Mesendoderm (in vitro differentiated cells): ENCODE measurements around the gene NUDT3.

Experiments
- DNase-seq: peaks from one replicate; pipeline ENCODE4 v3.0.0; 2013
- H2AK5ac ChIP-seq: 2 replicates; pipeline ENCODE4 v1.6.1; 2013; ENCODE audit warnings: low read length, inconsistent platforms
- H2BK120ac ChIP-seq: 2 replicates; pipeline ENCODE4 v1.6.1; 2013; ENCODE audit warnings: low read depth, mild to moderate bottlenecking, low read length, moderate library complexity, mixed read lengths
- H2BK15ac ChIP-seq: replicated peaks from 2 replicates; pipeline ENCODE4 v1.6.1; 2013; ENCODE audit warnings: low read depth, mild to moderate bottlenecking, moderate library complexity
- H2BK5ac ChIP-seq: 2 replicates; pipeline ENCODE4 v1.6.1; 2013; ENCODE audit warnings: low read length, inconsistent platforms
- H3K18ac ChIP-seq: 2 replicates; pipeline ENCODE4 v1.6.1; 2013; ENCODE audit warnings: mild to moderate bottlenecking, low read length, mixed read lengths
- H3K23ac ChIP-seq: one replicate; pipeline ENCODE4 v1.6.1; 2013; ENCODE audit warnings: low read length
- H3K27ac ChIP-seq: 2 replicates; pipeline ENCODE4 v1.5.1; 2013; ENCODE audit warnings: low read depth, mild to moderate bottlenecking, inconsistent platforms, low read length, moderate library complexity
- H3K27me3 ChIP-seq: 2 replicates; pipeline ENCODE4 v1.6.1; 2013; ENCODE audit warnings: low read length, control low read depth, mild to moderate bottlenecking, inconsistent platforms; ENCODE audit not compliant: insufficient read depth, poor library complexity
- H3K36me3 ChIP-seq: 2 replicates; pipeline ENCODE4 v1.6.1; 2013; ENCODE audit warnings: low read length, inconsistent platforms; ENCODE audit not compliant: control insufficient read depth, insufficient read depth
- H3K4ac ChIP-seq: one replicate; pipeline ENCODE4 v1.6.1; 2013; ENCODE audit warnings: low read depth, mild to moderate bottlenecking, low read length, moderate library complexity
- H3K4me1 ChIP-seq: 2 replicates; pipeline ENCODE4 v1.6.1; 2013; ENCODE audit warnings: low read depth, low read length, inconsistent platforms; ENCODE audit not compliant: control insufficient read depth
- H3K4me2 ChIP-seq: 2 replicates; pipeline ENCODE4 v1.6.1; 2013; ENCODE audit warnings: low read length
- H3K4me3 ChIP-seq: 2 replicates; pipeline ENCODE4 v1.5.1; 2013; ENCODE audit warnings: mild to moderate bottlenecking, low read length
- H3K56ac ChIP-seq: one replicate; pipeline ENCODE4 v1.6.1; 2013; ENCODE audit warnings: low read length
- H3K79me1 ChIP-seq: 2 replicates; pipeline ENCODE4 v1.6.1; 2013; ENCODE audit warnings: low read length, inconsistent platforms
- H3K79me2 ChIP-seq: 2 replicates; pipeline ENCODE4 v1.6.1; 2013; ENCODE audit warnings: mild to moderate bottlenecking, low read length; ENCODE audit not compliant: control insufficient read depth, insufficient read depth
- H3K9ac ChIP-seq: 2 replicates; pipeline ENCODE4 v1.6.1; 2013; ENCODE audit warnings: low read length, inconsistent platforms
- H4K5ac ChIP-seq: one replicate; pipeline ENCODE4 v1.6.1; 2013; ENCODE audit warnings: low read length
- H4K8ac ChIP-seq: one replicate; pipeline ENCODE4 v1.6.1; 2013; ENCODE audit warnings: low read depth, mild to moderate bottlenecking, control low read depth, low read length, moderate library complexity
- WGBS: extraction: QIAGEN DNeasy Blood & Tissue Kit; methylation state at CpG from one replicate; pipeline ENCODE4 v1.1.7; 2013; ENCODE audit warnings: low lambda C conversion rate, missing lambda C conversion rate; ENCODE audit not compliant: insufficient coverage; ENCODE audit errors: extremely low coverage; 5-methylcytosine and 5-hydroxymethylcytosine counted together

NUDT3 gene

DNA sequence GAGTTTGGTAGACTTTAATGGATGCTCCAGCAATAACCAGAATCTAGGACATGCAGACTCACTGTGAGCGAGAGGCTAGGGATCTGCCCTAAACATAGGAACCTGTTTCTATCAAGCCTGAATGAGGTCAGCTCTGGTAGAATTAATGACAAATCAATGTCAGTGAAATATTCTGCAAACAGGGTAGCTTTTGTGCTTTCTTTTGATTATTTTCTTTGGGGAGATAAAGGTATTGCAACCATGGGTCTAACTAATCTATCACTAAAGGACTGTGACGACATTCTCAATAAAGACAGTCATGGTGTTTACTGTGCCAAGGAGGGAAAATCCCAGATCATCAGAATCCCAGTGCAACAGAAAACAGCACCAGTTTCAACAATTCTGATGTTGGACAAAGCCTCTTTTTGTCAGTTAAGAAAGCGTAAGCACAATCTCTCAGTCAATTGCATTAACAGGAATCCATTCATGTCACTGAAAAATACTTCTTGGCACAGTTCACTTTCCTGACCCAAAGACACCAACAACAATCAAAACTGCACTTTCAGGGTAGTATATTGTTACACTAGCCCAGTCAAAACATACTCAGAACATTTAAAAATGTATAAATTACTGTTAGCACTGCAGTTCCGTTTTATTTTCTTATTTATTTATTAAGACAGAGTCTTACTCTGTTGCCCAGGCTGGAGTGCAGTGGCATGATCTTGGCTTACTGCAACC is 106.9 kb downstream of the NUDT3 start:
- DNase-seq: no peak
- Histone ChIP-seq H3K79me2 (no peaks in the 10 kb centered on the region), H3K9ac (no peak overlapping the region), H3K27ac (no peak overlapping the region), H4K8ac (no peak overlapping the region), H3K27me3 (no peaks in the 10 kb centered on the region), H2AK5ac (no peak overlapping the region), H2BK15ac (no peak overlapping the region), H3K4me1 (no peaks in the 10 kb centered on the region), H2BK120ac (no peak overlapping the region), H4K5ac (no peak overlapping the region), H3K36me3 (no peaks in the 10 kb centered on the region), H3K23ac (no peak overlapping the region), H3K4me3 (no peak overlapping the region), H3K18ac (no peak overlapping the region), H2BK5ac (no peak overlapping the region), H3K4me2 (no peak overlapping the region), H3K56ac (no peak overlapping the region), H3K79me1 (no peaks in the 10 kb centered on the region), H3K4ac (no peak overlapping the region)
- no CpG with 5 or more reads among the region's 4 CpGs for WGBS

DNA sequence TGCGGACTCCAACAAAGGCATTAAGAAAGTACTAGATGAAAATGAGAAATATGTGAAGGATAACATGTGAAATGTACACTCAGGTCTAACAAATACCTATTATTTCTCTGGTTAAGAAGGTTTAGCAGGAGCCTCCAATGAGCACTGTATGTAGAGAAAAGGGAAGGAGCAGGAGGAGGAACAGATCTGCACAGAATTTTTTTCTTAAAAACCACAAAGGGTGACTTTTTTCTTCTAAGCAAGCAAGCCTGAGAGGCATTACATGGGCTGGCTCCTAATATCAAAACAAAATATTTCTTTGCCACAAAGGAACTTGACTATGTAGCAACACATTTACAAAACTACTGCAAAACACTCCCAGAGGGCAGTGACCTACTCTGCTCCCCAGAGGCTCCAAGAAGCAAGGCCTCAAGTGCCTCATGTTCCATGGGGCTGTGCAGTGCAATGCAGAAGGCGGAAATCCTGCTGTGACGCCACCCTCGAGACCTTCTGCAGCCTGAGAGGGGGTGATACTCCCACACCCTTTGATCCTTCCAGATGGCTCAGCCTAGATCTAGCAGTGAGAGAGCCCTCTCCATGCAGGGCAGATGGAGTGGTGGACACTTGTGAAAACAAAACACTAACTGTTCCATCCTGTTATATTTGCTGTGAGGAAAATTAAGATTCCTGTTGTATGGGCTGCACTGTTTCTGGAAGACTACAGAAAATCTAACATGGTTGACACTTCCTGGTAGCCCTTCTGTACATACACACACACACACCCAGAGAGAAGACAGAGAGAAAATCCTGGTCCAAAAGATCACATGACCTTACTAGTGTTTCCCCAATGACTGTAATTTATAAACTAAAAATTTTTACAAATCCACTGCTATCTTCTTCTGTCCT is 107.7 kb downstream of the NUDT3 start:
- WGBS: no CpG with 5 or more reads among the region's 4 CpGs
- Histone ChIP-seq H3K23ac (no peak overlapping the region), H2BK120ac (no peak overlapping the region), H4K5ac (no peak overlapping the region), H3K4me2 (no peak overlapping the region), H4K8ac (no peak overlapping the region), H3K36me3 (no peaks in the 10 kb centered on the region), H3K27ac (no peak overlapping the region), H2BK15ac (no peak overlapping the region), H3K27me3 (no peaks in the 10 kb centered on the region), H3K4ac (no peak overlapping the region), H3K9ac (no peak overlapping the region), H3K4me3 (no peak overlapping the region), H3K56ac (no peak overlapping the region), H3K18ac (no peak overlapping the region), H3K79me1 (no peaks in the 10 kb centered on the region), H3K79me2 (no peaks in the 10 kb centered on the region), H3K4me1 (no peaks in the 10 kb centered on the region), H2BK5ac (no peak overlapping the region), H2AK5ac (no peak overlapping the region)
- DNase-seq: no peak

DNA sequence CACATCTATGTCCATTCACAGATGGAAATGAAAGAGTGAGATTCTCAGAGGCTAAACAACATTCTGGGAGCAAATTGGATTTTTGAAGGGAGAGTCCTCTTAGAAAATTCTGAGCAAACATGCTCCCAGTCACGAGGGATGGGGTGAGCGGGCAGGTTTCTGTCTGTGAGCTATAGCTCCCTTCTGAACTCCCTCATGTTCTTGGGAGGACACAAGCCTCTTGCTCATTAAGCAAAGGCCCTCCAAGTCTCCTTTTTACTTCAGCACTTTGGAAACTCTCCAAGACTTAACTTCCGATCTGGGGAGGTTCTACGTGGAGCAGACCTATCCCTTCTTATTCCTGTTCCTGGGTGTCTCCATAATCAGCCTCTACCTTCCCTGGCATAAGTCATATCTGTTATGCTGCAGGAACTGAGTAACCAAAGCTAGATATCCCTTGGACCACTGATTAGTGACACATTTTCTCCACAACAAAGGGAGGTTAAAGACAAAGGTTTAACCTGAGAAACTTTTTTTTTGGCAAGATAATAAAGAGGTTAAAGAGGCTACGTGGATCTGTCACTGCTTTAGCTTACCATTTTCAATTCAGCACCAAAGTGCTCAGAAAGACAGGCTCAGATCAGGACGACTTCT is 110.7 kb downstream of the NUDT3 start:
- H3K79me2 ChIP-seq: no peaks in the 10 kb centered on the region
- no peak overlapping the region for H3K4me3 ChIP-seq
- no peak overlapping the region for H3K4ac ChIP-seq
- no peak overlapping the region for H3K27ac ChIP-seq
- no peak for DNase-seq
- no peak overlapping the region for H2BK15ac ChIP-seq
- H3K79me1 ChIP-seq: no peaks in the 10 kb centered on the region
- H3K9ac ChIP-seq: no peak overlapping the region
- H3K23ac ChIP-seq: no peak overlapping the region
- H2AK5ac ChIP-seq: no peak overlapping the region
- no peak overlapping the region for H3K56ac ChIP-seq
- no CpG with 5 or more reads among the region's 6 CpGs for WGBS
- no peak overlapping the region for H3K4me2 ChIP-seq
- no peaks in the 10 kb centered on the region for H3K4me1 ChIP-seq
- no peak overlapping the region for H4K5ac ChIP-seq
- H3K18ac ChIP-seq: no peak overlapping the region
- H4K8ac ChIP-seq: no peak overlapping the region
- H3K27me3 ChIP-seq: no peaks in the 10 kb centered on the region
- no peak overlapping the region for H2BK120ac ChIP-seq
- no peaks in the 10 kb centered on the region for H3K36me3 ChIP-seq
- no peak overlapping the region for H2BK5ac ChIP-seq

DNA sequence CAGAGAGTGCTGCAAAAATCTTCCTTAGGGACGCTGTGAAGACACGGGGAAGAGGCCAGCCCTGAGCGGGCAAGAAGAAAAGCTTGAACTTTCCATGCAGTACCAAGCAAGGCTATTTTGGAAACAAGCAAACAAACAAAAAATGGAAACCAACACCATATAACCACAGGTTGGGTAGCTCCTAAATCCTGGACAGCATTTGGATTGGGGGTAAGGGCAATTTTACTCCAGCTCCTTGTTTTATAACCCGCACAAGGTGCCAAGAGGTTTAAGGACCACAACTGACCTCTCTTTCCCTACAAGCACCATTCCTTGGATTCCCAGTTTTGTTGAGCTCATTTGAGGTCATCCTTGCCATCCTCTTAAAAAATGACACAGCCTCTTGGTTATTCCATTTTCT is 112.3 kb downstream of the NUDT3 start:
- H4K5ac ChIP-seq: no peak overlapping the region
- H3K4me1 ChIP-seq: no peaks in the 10 kb centered on the region
- H3K18ac ChIP-seq: no peak overlapping the region
- H3K4me3 ChIP-seq: no peak overlapping the region
- H3K4ac ChIP-seq: no peak overlapping the region
- H3K23ac ChIP-seq: no peak overlapping the region
- WGBS: no CpG with 5 or more reads among the region's 4 CpGs
- H2BK120ac ChIP-seq: no peak overlapping the region
- H2BK5ac ChIP-seq: no peak overlapping the region
- H3K4me2 ChIP-seq: no peak overlapping the region
- no peak overlapping the region for H3K56ac ChIP-seq
- H3K79me1 ChIP-seq: no peaks in the 10 kb centered on the region
- no peaks in the 10 kb centered on the region for H3K27me3 ChIP-seq
- DNase-seq: no peak
- H2AK5ac ChIP-seq: no peak overlapping the region
- H3K79me2 ChIP-seq: no peaks in the 10 kb centered on the region
- no peak overlapping the region for H2BK15ac ChIP-seq
- H3K36me3 ChIP-seq: no peaks in the 10 kb centered on the region
- H3K27ac ChIP-seq: no peak overlapping the region
- no peak overlapping the region for H4K8ac ChIP-seq
- H3K9ac ChIP-seq: no peak overlapping the region

DNA sequence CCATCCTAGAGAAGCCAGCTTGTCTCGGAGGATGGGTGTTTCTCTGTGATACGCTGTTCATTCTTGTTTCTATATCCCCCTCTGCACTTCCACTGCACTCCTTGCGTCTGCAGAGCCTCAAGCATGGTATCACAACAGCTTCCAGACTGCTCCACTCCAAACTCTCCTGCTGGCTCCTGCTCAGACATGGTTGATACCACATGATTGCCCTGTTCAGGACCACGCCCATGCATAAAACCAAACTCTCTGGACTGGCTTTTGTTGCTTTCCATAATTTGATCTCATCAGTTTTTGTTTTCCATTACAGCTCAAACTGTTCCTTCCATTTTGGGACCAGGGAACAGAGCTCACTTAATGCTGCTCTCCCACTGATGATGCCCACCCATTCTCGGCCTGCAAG is 113.6 kb downstream of the NUDT3 start:
- Histone ChIP-seq H3K9ac (no peak overlapping the region), H2BK120ac (no peak overlapping the region)
- WGBS: no CpG with 5 or more reads among the region's 5 CpGs

More for the DNA sequence above, 113.6 kb downstream of the NUDT3 start:
- Histone ChIP-seq H2AK5ac (no peak overlapping the region), H3K79me2 (no peaks in the 10 kb centered on the region), H4K8ac (no peak overlapping the region), H4K5ac (no peak overlapping the region), H3K4me3 (no peak overlapping the region), H3K4me1 (no peaks in the 10 kb centered on the region), H2BK5ac (no peak overlapping the region), H3K18ac (no peak overlapping the region), H3K79me1 (no peaks in the 10 kb centered on the region), H2BK15ac (no peak overlapping the region), H3K23ac (no peak overlapping the region), H3K56ac (no peak overlapping the region), H3K27me3 (no peaks in the 10 kb centered on the region), H3K36me3 (no peaks in the 10 kb centered on the region), H3K4ac (no peak overlapping the region), H3K4me2 (no peak overlapping the region), H3K27ac (no peak overlapping the region)
- no peak for DNase-seq
